Gastrocnemius medialis (tissue), 4 donors: ENCODE measurements around the gene MBD5. TPM values are rescaled to one million over a fixed set of nuclear protein-coding genes. Genes with fewer than 3 reads are reported as not detected.

Experiments used
- ATAC-seq, 2 donors: fragments of 150-250 bp; one replicate each; pipeline ENCODE4 v1.9.1; 2016
- DNase-seq, 2 donors: peaks; one replicate each; pipeline ENCODE4 v3.0.0-alpha.2; 2019
- H3K27ac ChIP-seq, 4 donors: fragments of 200-600 bp; sonication (generic); 1 replicate in 1 of 4; 2 replicates in 3 of 4; pipeline ENCODE4 v1.5.1; 2016 to 2018; ENCODE audit warnings: mild to moderate bottlenecking in 2 of 4, moderate library complexity in 1 of 4
- H3K27me3 ChIP-seq, 3 donors: fragments of 200-600 bp; sonication (generic) in 2 of 3; 1 replicate in 1 of 3; 2 replicates in 2 of 3; pipeline versions ENCODE4 v1.5.1 to v1.6.0; 2016 to 2019; ENCODE audit warnings: mild to moderate bottlenecking in 1 of 3, moderate library complexity in 1 of 3
- H3K36me3 ChIP-seq, 2 donors: fragments of 200-600 bp; sonication (generic) in 1 of 2; one replicate each; pipeline ENCODE4 v1.5.1; 2017 to 2018
- H3K4me1 ChIP-seq, 2 donors: fragments of 200-600 bp; sonication (generic) in 1 of 2; one replicate each; pipeline ENCODE4 v1.5.1; 2016 to 2017; ENCODE audit warnings: mild to moderate bottlenecking in 2 of 2
- H3K4me3 ChIP-seq, 4 donors: fragments of 200-600 bp; sonication (generic) in 3 of 4; 1 replicate in 1 of 4; 2 replicates in 3 of 4; pipeline ENCODE4 v1.5.1; 2016 to 2019; ENCODE audit warnings: mild to moderate bottlenecking in 2 of 4
- H3K9me3 ChIP-seq, 3 donors: fragments of 200-600 bp; sonication (generic) in 2 of 3; 1 replicate in 1 of 3; 2 replicates in 2 of 3; pipeline ENCODE4 v1.5.1; 2016 to 2019
- CTCF ChIP-seq, 5 experiments: fragments of 450-650 bp in 3 of 5; fragments of 200-600 bp in 2 of 5; sonication (generic) in 2 of 5; IDR thresholded peaks in 4 of 5; conservative IDR thresholded peaks in 1 of 5; 1 replicate in 4 of 5; 2 replicates in 1 of 5; pipeline ENCODE4 v1.5.1; 2016 to 2019; ENCODE audit warnings: antibody characterized with exemption in 5 of 5, mild to moderate bottlenecking in 3 of 5, moderate library complexity in 3 of 5
- POLR2A ChIP-seq, 2 donors: fragments of 450-650 bp; IDR thresholded peaks; one replicate each; pipeline ENCODE4 v1.6.1; 2017; ENCODE audit warnings: antibody characterized with exemption in 2 of 2, mild to moderate bottlenecking in 2 of 2, moderate library complexity in 2 of 2
- in situ Hi-C, 4 donors: fragments of 200-750 bp; cut with MboI; loops; one replicate each; pipeline versions ENCODE4 v1.15.0 to v1.8.0; 2017; ENCODE audit warnings: low sequenced_read_pairs in 4 of 4
- intact Hi-C: fragments of 100-400 bp; cut with DNase I; formaldehyde crosslinking; loops from one replicate; pipeline ENCODE4 v1.15.1; 2023; ENCODE audit warnings: low total_unique reads
- total RNA-seq, 4 donors: library from RNA; depleted of rRNA; stranded (reverse); fragments of >200 nt; gene quantifications; one replicate each; pipeline versions ENCODE4 v1.1.0 to v1.2.3, GENCODE V29; 2016

MBD5 gene
- total RNA-seq, 4 donors from 2014 or later: 15.2 to 27.2 (median 15.5) TPM

GRCh38 chr2:148244593-148245292 is 223.9 kb downstream of the MBD5 start:
- H3K27me3 ChIP-seq: no peaks in the 10 kb centered on the region
- no peaks in the 10 kb centered on the region for H3K36me3 ChIP-seq
- H3K4me3 ChIP-seq: no peak overlapping the region
- H3K4me1 ChIP-seq: no peaks in the 10 kb centered on the region
- TF ChIP-seq CTCF (IDR thresholded peaks at IDR 0.05 in 4 of 5, conservative IDR thresholded peaks at IDR 0.05 in 1 of 5) (no peak), POLR2A (IDR thresholded peaks at IDR 0.05) (no peak)
- no peaks in the 10 kb centered on the region for H3K9me3 ChIP-seq
- in situ Hi-C loops (no loop called here), intact Hi-C loops (no loop called here)
- no peak for DNase-seq
- no peak for ATAC-seq
- no peak overlapping the region for H3K27ac ChIP-seq

GRCh38 chr2:148251993-148252392 is 231.1 kb downstream of the MBD5 start:
- ATAC-seq: no peak
- intact Hi-C loops: no loop called here
- H3K36me3 ChIP-seq: peaks cover 0 to 6% of the 10 kb centered on the region in 2 donors
- H3K27me3 ChIP-seq: no peaks in the 10 kb centered on the region
- no peak for DNase-seq
- H3K9me3 ChIP-seq: no peaks in the 10 kb centered on the region
- in situ Hi-C loops: no loop called here
- H3K4me1 ChIP-seq: no peaks in the 10 kb centered on the region
- no peak for TF ChIP-seq POLR2A (IDR thresholded peaks at IDR 0.05)
- TF ChIP-seq CTCF (IDR thresholded peaks at IDR 0.05 in 4 of 5, conservative IDR thresholded peaks at IDR 0.05 in 1 of 5): no peak
- no peak overlapping the region for H3K27ac ChIP-seq
- H3K4me3 ChIP-seq: no peak overlapping the region

- Histone ChIP-seq H3K4me3 (no peak overlapping the region), H3K9me3 (no peaks in the 10 kb centered on the region), H3K4me1 (no peaks in the 10 kb centered on the region), H3K36me3 (peaks cover 0 to 6% of the 10 kb centered on the region in 2 donors), H3K27ac (no peak overlapping the region), H3K27me3 (no peaks in the 10 kb centered on the region)
- intact Hi-C loops: no loop called here
- ATAC-seq (no peak), DNase-seq (no peak)
- TF ChIP-seq POLR2A (IDR thresholded peaks at IDR 0.05) (no peak), CTCF (IDR thresholded peaks at IDR 0.05 in 4 of 5, conservative IDR thresholded peaks at IDR 0.05 in 1 of 5) (no peak)
- in situ Hi-C loops: no loop called here
Measured at GRCh38 chr2:148252646-148253045, 231.8 kb downstream of the MBD5 start.

DNA sequence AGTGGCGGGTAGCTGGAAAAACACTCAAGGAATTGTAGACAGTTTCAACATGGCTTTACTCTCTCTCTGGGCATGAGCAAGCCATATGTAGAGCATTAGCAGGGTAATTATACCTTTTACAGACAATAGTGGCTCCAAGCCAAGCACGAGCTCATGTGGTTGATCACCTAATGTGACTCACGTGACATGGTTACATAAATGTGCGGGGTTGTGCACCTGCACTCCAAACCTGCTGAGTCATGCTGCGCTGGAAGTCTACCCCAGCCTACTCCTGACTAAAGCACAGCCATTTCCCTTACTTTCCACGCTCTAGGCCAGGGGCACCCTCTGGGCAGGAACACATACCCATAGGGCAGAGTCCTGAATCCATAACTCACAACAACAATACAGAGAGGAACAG is 232.8 kb downstream of the MBD5 start:
- DNase-seq: no peak
- intact Hi-C loops (no loop called here), in situ Hi-C loops (no loop called here)
- Histone ChIP-seq H3K36me3 (peaks cover 0 to 6% of the 10 kb centered on the region in 2 donors), H3K27me3 (no peaks in the 10 kb centered on the region), H3K27ac (no peak overlapping the region), H3K4me3 (no peak overlapping the region), H3K9me3 (no peaks in the 10 kb centered on the region), H3K4me1 (no peaks in the 10 kb centered on the region)
- TF ChIP-seq POLR2A (IDR thresholded peaks at IDR 0.05): no peak
- no peak for TF ChIP-seq CTCF (IDR thresholded peaks at IDR 0.05 in 4 of 5, conservative IDR thresholded peaks at IDR 0.05 in 1 of 5)
- ATAC-seq: no peak

GRCh38 chr2:148255929-148256328 is 235.0 kb downstream of the MBD5 start:
- intact Hi-C loops: no loop called here
- Histone ChIP-seq H3K36me3 (peaks cover 0 to 6% of the 10 kb centered on the region in 2 donors), H3K27me3 (no peaks in the 10 kb centered on the region), H3K4me1 (no peaks in the 10 kb centered on the region), H3K9me3 (no peaks in the 10 kb centered on the region), H3K27ac (no peak overlapping the region), H3K4me3 (no peak overlapping the region)
- in situ Hi-C loops: no loop called here
- ATAC-seq (no peak), DNase-seq (peak in 1 of 2 donors; percentile 22)
- TF ChIP-seq CTCF (IDR thresholded peaks at IDR 0.05 in 4 of 5, conservative IDR thresholded peaks at IDR 0.05 in 1 of 5) (no peak), POLR2A (IDR thresholded peaks at IDR 0.05) (no peak)
